ENCODE results near the gene CRB1. TPM values are rescaled to one million over a fixed set of nuclear protein-coding genes. Genes with fewer than 3 reads are reported as not detected.

Gene CRB1
- total RNA-seq, 1 donor from 2014 or later, result 2.6 TPM

- H3K4me1 Mint-ChIP-seq, result peaks cover 12% of the 10 kb centered on the region
- Histone ChIP-seq H2AFZ (replicated peaks) (peak overlapping the region; percentile 76), H3K79me2 (ENCODE audit: low read depth) (no peaks in the 10 kb centered on the region), H3F3A (ENCODE audit: low read depth) (no peaks in the 10 kb centered on the region), H3K9me3 (ENCODE audit: low read depth) (no peaks in the 10 kb centered on the region), H3K9ac (no peak overlapping the region), H3K4me1 (peaks cover 7% of the 10 kb centered on the region), H3K4me3 (no peak overlapping the region), H4K20me1 (ENCODE audit: low read depth) (no peaks in the 10 kb centered on the region), H3K27ac (no peak overlapping the region), H3K36me3 (no peaks in the 10 kb centered on the region), H3K27me3 (no peaks in the 10 kb centered on the region), H3K4me2 (peak overlapping the region; percentile 5)
- TF ChIP-seq EZH2 (IDR thresholded peaks at IDR 0.05), result no peak
- no peak for TF ChIP-seq EZH2phosphoT487 (IDR thresholded peaks at IDR 0.05)
- no peak for TF ChIP-seq CTCF (IDR thresholded peaks at IDR 0.05)
- H3K4me3 Mint-ChIP-seq, result no peak overlapping the region
- DNase-seq (ENCODE audit: low spot score), result peak; percentile 11
- peak overlapping the region; percentile 17 for H3K27ac Mint-ChIP-seq
- H3K36me3 Mint-ChIP-seq, result no peaks in the 10 kb centered on the region
- H3K27me3 Mint-ChIP-seq (ENCODE audit: insufficient read depth, low read depth), result no peaks in the 10 kb centered on the region
- no peaks in the 10 kb centered on the region for H3K9me3 Mint-ChIP-seq
These were observed 196.0 kb downstream of the CRB1 start for GRCh38 chr1:197464044-197464443.

GRCh38 chr1:197465528-197466327 lies 197.7 kb downstream of the CRB1 start:
- H3K4me3 ChIP-seq, result no peak overlapping the region
- DNase-seq (ENCODE audit: low spot score), result no peak
- no peak overlapping the region for H3K4me3 Mint-ChIP-seq
- H3K79me2 ChIP-seq (ENCODE audit: low read depth), result no peaks in the 10 kb centered on the region
- H3K9ac ChIP-seq, result no peak overlapping the region
- no peak overlapping the region for H2AFZ ChIP-seq (replicated peaks)
- H4K20me1 ChIP-seq (ENCODE audit: low read depth), result no peaks in the 10 kb centered on the region
- H3K27ac ChIP-seq, result no peak overlapping the region
- H3K9me3 Mint-ChIP-seq, result no peaks in the 10 kb centered on the region
- H3K36me3 Mint-ChIP-seq, result no peaks in the 10 kb centered on the region
- no peaks in the 10 kb centered on the region for H3K36me3 ChIP-seq
- no peaks in the 10 kb centered on the region for H3K9me3 ChIP-seq (ENCODE audit: low read depth)
- TF ChIP-seq EZH2 (IDR thresholded peaks at IDR 0.05) (no peak), CTCF (IDR thresholded peaks at IDR 0.05) (no peak), EZH2phosphoT487 (IDR thresholded peaks at IDR 0.05) (no peak)
- H3K27me3 ChIP-seq, result no peaks in the 10 kb centered on the region
- H3K4me2 ChIP-seq, result no peak overlapping the region
- H3K27ac Mint-ChIP-seq, result no peak overlapping the region
- H3K4me1 Mint-ChIP-seq, result peaks cover 9% of the 10 kb centered on the region
- H3K27me3 Mint-ChIP-seq (ENCODE audit: insufficient read depth, low read depth), result no peaks in the 10 kb centered on the region
- H3F3A ChIP-seq (ENCODE audit: low read depth), result peaks cover 8% of the 10 kb centered on the region
- peaks cover 20% of the 10 kb centered on the region for H3K4me1 ChIP-seq

GRCh38 chr1:197466813-197467212 lies 198.8 kb downstream of the CRB1 start:
- Histone ChIP-seq H3F3A (ENCODE audit: low read depth) (peaks cover 17% of the 10 kb centered on the region), H3K36me3 (no peaks in the 10 kb centered on the region), H3K4me2 (no peak overlapping the region), H3K27ac (no peak overlapping the region), H3K4me1 (peaks cover 31% of the 10 kb centered on the region), H4K20me1 (ENCODE audit: low read depth) (no peaks in the 10 kb centered on the region), H3K9me3 (ENCODE audit: low read depth) (no peaks in the 10 kb centered on the region), H3K79me2 (ENCODE audit: low read depth) (no peaks in the 10 kb centered on the region), H3K27me3 (no peaks in the 10 kb centered on the region), H2AFZ (replicated peaks) (no peak overlapping the region), H3K4me3 (no peak overlapping the region), H3K9ac (no peak overlapping the region)
- no peak for TF ChIP-seq EZH2 (IDR thresholded peaks at IDR 0.05)
- TF ChIP-seq EZH2phosphoT487 (IDR thresholded peaks at IDR 0.05), result no peak
- Mint-ChIP-seq H3K27me3 (ENCODE audit: insufficient read depth, low read depth) (no peaks in the 10 kb centered on the region), H3K4me3 (no peak overlapping the region), H3K27ac (no peak overlapping the region), H3K36me3 (no peaks in the 10 kb centered on the region), H3K9me3 (no peaks in the 10 kb centered on the region), H3K4me1 (peaks cover 18% of the 10 kb centered on the region)
- DNase-seq (ENCODE audit: low spot score), result no peak

GRCh38 chr1:197467881-197468280 lies 199.8 kb downstream of the CRB1 start:
- Histone ChIP-seq H3K27me3 (no peaks in the 10 kb centered on the region), H4K20me1 (ENCODE audit: low read depth) (no peaks in the 10 kb centered on the region), H3K4me3 (no peak overlapping the region), H3F3A (ENCODE audit: low read depth) (peaks cover 18% of the 10 kb centered on the region), H3K4me2 (no peak overlapping the region), H3K9ac (no peak overlapping the region), H2AFZ (replicated peaks) (no peak overlapping the region), H3K36me3 (no peaks in the 10 kb centered on the region), H3K4me1 (peaks cover 35% of the 10 kb centered on the region), H3K79me2 (ENCODE audit: low read depth) (no peaks in the 10 kb centered on the region), H3K27ac (no peak overlapping the region), H3K9me3 (ENCODE audit: low read depth) (no peaks in the 10 kb centered on the region)
- DNase-seq (ENCODE audit: low spot score), result no peak
- no peaks in the 10 kb centered on the region for H3K36me3 Mint-ChIP-seq
- no peaks in the 10 kb centered on the region for H3K27me3 Mint-ChIP-seq (ENCODE audit: insufficient read depth, low read depth)
- no peaks in the 10 kb centered on the region for H3K9me3 Mint-ChIP-seq
- TF ChIP-seq CTCF (IDR thresholded peaks at IDR 0.05) (no peak), EZH2 (IDR thresholded peaks at IDR 0.05) (no peak), EZH2phosphoT487 (IDR thresholded peaks at IDR 0.05) (no peak)
- H3K4me3 Mint-ChIP-seq, result no peak overlapping the region
- H3K27ac Mint-ChIP-seq, result no peak overlapping the region
- peaks cover 18% of the 10 kb centered on the region for H3K4me1 Mint-ChIP-seq

Data from neural progenitor cell (in vitro differentiated cells).